ENCODE data around the gene USP24. TPM values are rescaled to one million over a fixed set of nuclear protein-coding genes. Genes with fewer than 3 reads are reported as not detected.

Gene USP24
- total RNA-seq, 1 experiment from 2014 or later, result 35.3 TPM

DNA sequence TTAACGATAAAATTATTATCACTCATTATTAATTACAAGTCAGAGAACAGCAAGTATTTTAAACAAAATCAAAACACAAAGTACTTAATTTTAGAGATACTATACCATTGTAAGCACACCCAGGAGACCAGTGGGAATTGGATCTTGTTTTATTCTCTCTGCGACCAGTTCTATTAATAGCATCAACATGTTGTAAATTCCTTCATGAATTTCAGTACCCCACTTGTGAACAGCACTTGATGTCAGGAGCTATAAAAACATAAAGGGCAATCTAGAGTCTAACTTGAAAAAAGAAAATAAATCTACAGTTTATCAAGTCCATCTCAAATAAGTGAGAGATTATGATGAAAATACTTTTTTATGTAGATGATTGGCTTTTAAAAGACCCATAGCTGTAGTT lies 42.9 kb downstream of the USP24 start:
- no peak overlapping the region for H3K56ac ChIP-seq (ENCODE audit: insufficient read length, low read depth, low read length)
- Mint-ChIP-seq H3K27ac (no peak overlapping the region), H3K4me1 (peaks cover 22 to 33% of the 10 kb centered on the region in 2 experiments), H3K9me3 (no peaks in the 10 kb centered on the region), H3K27me3 (ENCODE audit: low read depth) (no peaks in the 10 kb centered on the region), H3K36me3 (ENCODE audit: insufficient read depth in 1 of 3, low read depth in 3 of 3) (peaks cover 11 to 22% (median 12%) of the 10 kb centered on the region in 3 experiments; a peak in 5 of 7 replicates), H3K4me3 (no peak overlapping the region)
- H4K5ac ChIP-seq (ENCODE audit: insufficient read length, low read depth, low read length), result no peak overlapping the region
- H3K4me2 ChIP-seq (ENCODE audit: insufficient read depth, insufficient read length, low read length), result no peak overlapping the region
- H3K9ac ChIP-seq (ENCODE audit: extremely low read depth, insufficient read length, low read length), result no peak overlapping the region
- 100% methylated on average over 1 of the region's 2 CpGs for WGBS (ENCODE audit: extremely low coverage, insufficient read length, low lambda C conversion rate)
- H2BK20ac ChIP-seq (ENCODE audit: low read depth, low read length, poor library complexity, severe bottlenecking), result no peak overlapping the region
- H2BK15ac ChIP-seq (ENCODE audit: low read depth, low read length), result no peak overlapping the region
- no peak overlapping the region for H3K14ac ChIP-seq (ENCODE audit: insufficient read depth, low read length)
- no peak overlapping the region for H3K18ac ChIP-seq (ENCODE audit: insufficient read length, low read depth, low read length)
- no peaks in the 10 kb centered on the region for H3K79me2 ChIP-seq (ENCODE audit: insufficient read depth, low read length)
- no peak overlapping the region for H2BK120ac ChIP-seq (ENCODE audit: low read depth, low read length, poor library complexity, severe bottlenecking)
- H2AK5ac ChIP-seq (ENCODE audit: insufficient read length, low read length), result no peak overlapping the region
- no peaks in the 10 kb centered on the region for H3K9me3 ChIP-seq (ENCODE audit: control insufficient read depth, low read depth, low read length)
- H4K8ac ChIP-seq (replicated peaks; ENCODE audit: insufficient read length, low read depth, low read length), result no peak overlapping the region
- DNase-seq, result no peak
- H4K20me1 ChIP-seq (ENCODE audit: control insufficient read depth, insufficient read depth, insufficient read length), result no peaks in the 10 kb centered on the region
- no peak overlapping the region for H3K27ac ChIP-seq (ENCODE audit: insufficient read length, low read depth, low read length)
- no peak overlapping the region for H3K23ac ChIP-seq (ENCODE audit: insufficient read length, low read depth, low read length)
- no peak overlapping the region for H3K4ac ChIP-seq (ENCODE audit: low read depth, low read length)
- no peak overlapping the region for H4K91ac ChIP-seq (ENCODE audit: insufficient read length, low read depth, low read length)
- no peaks in the 10 kb centered on the region for H3K27me3 ChIP-seq (ENCODE audit: insufficient read depth, low read length)
- no peak overlapping the region for H3T11ph ChIP-seq (ENCODE audit: low read length)
- no peak overlapping the region for H2AFZ ChIP-seq (ENCODE audit: low read length)
- no peak overlapping the region for H2BK5ac ChIP-seq (ENCODE audit: insufficient read length, low read length)
- H3K4me1 ChIP-seq (ENCODE audit: insufficient read depth, low read length), result peaks cover 4% of the 10 kb centered on the region; the same call in 1 of the 2 replicates
- H3K23me2 ChIP-seq (ENCODE audit: insufficient read length, low read depth, low read length, poor library complexity, severe bottlenecking), result no peaks in the 10 kb centered on the region
- TF ChIP-seq, protein P1, sequence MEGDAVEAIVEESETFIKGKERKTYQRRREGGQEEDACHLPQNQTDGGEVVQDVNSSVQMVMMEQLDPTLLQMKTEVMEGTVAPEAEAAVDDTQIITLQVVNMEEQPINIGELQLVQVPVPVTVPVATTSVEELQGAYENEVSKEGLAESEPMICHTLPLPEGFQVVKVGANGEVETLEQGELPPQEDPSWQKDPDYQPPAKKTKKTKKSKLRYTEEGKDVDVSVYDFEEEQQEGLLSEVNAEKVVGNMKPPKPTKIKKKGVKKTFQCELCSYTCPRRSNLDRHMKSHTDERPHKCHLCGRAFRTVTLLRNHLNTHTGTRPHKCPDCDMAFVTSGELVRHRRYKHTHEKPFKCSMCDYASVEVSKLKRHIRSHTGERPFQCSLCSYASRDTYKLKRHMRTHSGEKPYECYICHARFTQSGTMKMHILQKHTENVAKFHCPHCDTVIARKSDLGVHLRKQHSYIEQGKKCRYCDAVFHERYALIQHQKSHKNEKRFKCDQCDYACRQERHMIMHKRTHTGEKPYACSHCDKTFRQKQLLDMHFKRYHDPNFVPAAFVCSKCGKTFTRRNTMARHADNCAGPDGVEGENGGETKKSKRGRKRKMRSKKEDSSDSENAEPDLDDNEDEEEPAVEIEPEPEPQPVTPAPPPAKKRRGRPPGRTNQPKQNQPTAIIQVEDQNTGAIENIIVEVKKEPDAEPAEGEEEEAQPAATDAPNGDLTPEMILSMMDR (conservative IDR thresholded peaks at IDR 0.05), result no peak
- no peaks in the 10 kb centered on the region for H3K79me1 ChIP-seq (ENCODE audit: insufficient read depth, low read depth, low read length, poor library complexity, severe bottlenecking)
- H2BK12ac ChIP-seq (ENCODE audit: insufficient read length, low read depth, low read length), result no peak overlapping the region

Data from H9 (cell line).